Gastrocnemius medialis (tissue), 4 donors: Measurements from ENCODE around the gene SULF2.

Experiments used
- CTCF ChIP-seq, 5 experiments: fragments of 450-650 bp in 3 of 5; fragments of 200-600 bp in 2 of 5; sonication (generic) in 2 of 5; IDR thresholded peaks in 4 of 5; conservative IDR thresholded peaks in 1 of 5; 1 replicate in 4 of 5; 2 replicates in 1 of 5; pipeline ENCODE4 v1.5.1; 2016 to 2019; ENCODE audit warnings: antibody characterized with exemption in 5 of 5, mild to moderate bottlenecking in 3 of 5, moderate library complexity in 3 of 5
- POLR2A ChIP-seq, 2 donors: fragments of 450-650 bp; IDR thresholded peaks; one replicate each; pipeline ENCODE4 v1.6.1; 2017; ENCODE audit warnings: antibody characterized with exemption in 2 of 2, mild to moderate bottlenecking in 2 of 2, moderate library complexity in 2 of 2

- no peak for TF ChIP-seq CTCF (IDR thresholded peaks at IDR 0.05 in 4 of 5, conservative IDR thresholded peaks at IDR 0.05 in 1 of 5)
- TF ChIP-seq POLR2A (IDR thresholded peaks at IDR 0.05), result no peak
These were observed 51.4 kb downstream of the SULF2 start for GRCh38 chr20:47733892-47734291.
